ENCODE measurements around the gene MIF4GD.
A peak's percentile ranks its signal among the peaks of the same experiment; 100 is the strongest.
"Not testable (repeated sequence)": the region's sequence is repeated elsewhere in the genome, so short reads cannot be mapped to it uniquely, and the experiment has no call there.

The MIF4GD gene

GRCh38 chr17:75300280-75300679, 29.2 kb upstream of the MIF4GD start:
- H3K36me3 ChIP-seq (ENCODE audit: control insufficient read depth in 4 of 4, insufficient read depth in 4 of 4, low read length in 3 of 4), result no peaks in the 10 kb centered on the region
- H3K9me3 ChIP-seq (ENCODE audit: control extremely low read depth in 1 of 5, control insufficient read depth in 4 of 5, insufficient read depth in 2 of 5, low read depth in 1 of 5, low read length in 4 of 5), result no peaks in the 10 kb centered on the region
- H3K4me3 ChIP-seq (ENCODE audit: control insufficient read depth in 1 of 7, extremely low read depth in 1 of 7, insufficient read depth in 4 of 7, low read depth in 2 of 7, low read length in 6 of 7), result no peak overlapping the region
- H3K4me1 ChIP-seq (ENCODE audit: control extremely low read depth in 1 of 4, control insufficient read depth in 4 of 4, insufficient read depth in 4 of 4, low read length in 3 of 4), result peaks cover 13 to 38% (median 20%) of the 10 kb centered on the region in 4 experiments
- ChIA-PET CTCF (no interaction called here), POLR2A (interaction anchor here (0.7 kb wide), 1 partner anchor 10 kb away, joined by 5 read pairs; no protein-coding TSS in a partner anchor)
- no peaks in the 10 kb centered on the region for H3K27me3 ChIP-seq (replicated peaks in 2 of 5; ENCODE audit: control insufficient read depth in 4 of 5, insufficient read depth in 5 of 5, low read length in 4 of 5)
- DNase-seq, result no peak
- no peak overlapping the region for H3K27ac ChIP-seq (ENCODE audit: insufficient read depth in 1 of 2, low read depth in 1 of 2, low read length in 2 of 2, poor library complexity in 1 of 2, severe bottlenecking in 2 of 2)
- WGBS (ENCODE audit: insufficient coverage), result 100% methylated on average over 1 of the region's 7 CpGs

GRCh38 chr17:75295201-75296158, 24.4 kb upstream of the MIF4GD start:
- Histone ChIP-seq H3K9me3 (ENCODE audit: control extremely low read depth in 1 of 5, control insufficient read depth in 4 of 5, insufficient read depth in 2 of 5, low read depth in 1 of 5, low read length in 4 of 5) (no peaks in the 10 kb centered on the region), H3K27me3 (replicated peaks in 2 of 5; ENCODE audit: control insufficient read depth in 4 of 5, insufficient read depth in 5 of 5, low read length in 4 of 5) (no peaks in the 10 kb centered on the region), H3K36me3 (ENCODE audit: control insufficient read depth in 4 of 4, insufficient read depth in 4 of 4, low read length in 3 of 4) (no peaks in the 10 kb centered on the region), H3K4me3 (ENCODE audit: control insufficient read depth in 1 of 7, extremely low read depth in 1 of 7, insufficient read depth in 4 of 7, low read depth in 2 of 7, low read length in 6 of 7) (peak overlapping the region in 3 of 7 experiments; percentile 9 to 40 (median 25)), H3K4me1 (ENCODE audit: control extremely low read depth in 1 of 4, control insufficient read depth in 4 of 4, insufficient read depth in 4 of 4, low read length in 3 of 4) (peaks cover 14 to 44% (median 25%) of the 10 kb centered on the region in 4 experiments), H3K27ac (ENCODE audit: insufficient read depth in 1 of 2, low read depth in 1 of 2, low read length in 2 of 2, poor library complexity in 1 of 2, severe bottlenecking in 2 of 2) (peak overlapping the region; percentile 46 to 66)
- ChIA-PET POLR2A (no interaction called here), CTCF (interaction anchor here (0.7 to 3.0 kb wide), 3 partner anchors 11 to 116 kb away, joined by 3 to 17 read pairs (median 10); no protein-coding TSS in a partner anchor)
- WGBS (ENCODE audit: insufficient coverage), result 96% methylated on average over 4 of the region's 8 CpGs
- peak in 2 of 3 donors; percentile 70 to 72 for DNase-seq

- WGBS (ENCODE audit: insufficient coverage), result 97% methylated on average over 11 of the region's 16 CpGs
- H3K36me3 ChIP-seq (ENCODE audit: control insufficient read depth in 4 of 4, insufficient read depth in 4 of 4, low read length in 3 of 4); H3K9me3 ChIP-seq (ENCODE audit: control extremely low read depth in 1 of 5, control insufficient read depth in 4 of 5, insufficient read depth in 2 of 5, low read depth in 1 of 5, low read length in 4 of 5); H3K27me3 ChIP-seq (replicated peaks in 2 of 5; ENCODE audit: control insufficient read depth in 4 of 5, insufficient read depth in 5 of 5, low read length in 4 of 5); H3K27ac ChIP-seq (ENCODE audit: insufficient read depth in 1 of 2, low read depth in 1 of 2, low read length in 2 of 2, poor library complexity in 1 of 2, severe bottlenecking in 2 of 2); DNase-seq; H3K4me3 ChIP-seq (ENCODE audit: control insufficient read depth in 1 of 7, extremely low read depth in 1 of 7, insufficient read depth in 4 of 7, low read depth in 2 of 7, low read length in 6 of 7): not testable (repeated sequence)
- ChIA-PET POLR2A (interaction anchor here (0.8 kb wide), 1 partner anchor 31 kb away, joined by 3 read pairs; the partner anchor contains the start of genes GGA3 and MRPS7), CTCF (interaction anchor here (0.6 to 4.2 kb wide), 5 partner anchors 15 to 210 kb away, joined by 3 to 34 read pairs (median 4); no protein-coding TSS in a partner anchor)
- H3K4me1 ChIP-seq (ENCODE audit: control extremely low read depth in 1 of 4, control insufficient read depth in 4 of 4, insufficient read depth in 4 of 4, low read length in 3 of 4), result peaks cover 23 to 52% (median 35%) of the 10 kb centered on the region in 4 experiments
Observed at GRCh38 chr17:75292810-75293448, 21.9 kb upstream of the MIF4GD start.

- H3K36me3 ChIP-seq (ENCODE audit: control insufficient read depth in 4 of 4, insufficient read depth in 4 of 4, low read length in 3 of 4), result peaks cover 5 to 25% (median 13%) of the 10 kb centered on the region in 4 experiments
- 0% methylated on average over 7 of the region's 26 CpGs for WGBS (ENCODE audit: insufficient coverage)
- CTCF ChIA-PET, result interaction anchor here (0.9 to 4.2 kb wide), 16 partner anchors 18 to 198 kb away, joined by 3 to 34 read pairs (median 5); partner anchors contain the start of genes GRB2 and MIF4GD
Observed at GRCh38 chr17:75289832-75290337, 18.9 kb upstream of the MIF4GD start.

GRCh38 chr17:75289115-75289831, 18.2 kb upstream of the MIF4GD start, which contains the start of gene SLC25A19:
TSS of gene SLC25A19 (minus strand) at chr17:75289433. CDS start at chr17:75286764, 2,669 bp downstream.
- no peaks in the 10 kb centered on the region for H3K27me3 ChIP-seq (replicated peaks in 2 of 5; ENCODE audit: control insufficient read depth in 4 of 5, insufficient read depth in 5 of 5, low read length in 4 of 5)
- peak within 1 kb of the TSS; percentile 80 to 98 (median 94) for H3K4me3 ChIP-seq (ENCODE audit: control insufficient read depth in 1 of 7, extremely low read depth in 1 of 7, insufficient read depth in 4 of 7, low read depth in 2 of 7, low read length in 6 of 7)
- ChIA-PET CTCF (interaction anchor here (0.7 to 4.2 kb wide), 21 partner anchors 18 to 460 kb away, joined by 3 to 34 read pairs (median 4); partner anchors contain the start of genes GRB2 and MIF4GD), POLR2A (interaction anchor here (0.9 to 1.9 kb wide), 6 partner anchors 11 to 98 kb away, joined by 3 to 13 read pairs (median 4); partner anchors contain the start of genes GGA3, MIF4GD and MRPS7)
- peak; percentile 99 to 100 (median 99) for DNase-seq
- H3K9me3 ChIP-seq (ENCODE audit: control extremely low read depth in 1 of 5, control insufficient read depth in 4 of 5, insufficient read depth in 2 of 5, low read depth in 1 of 5, low read length in 4 of 5), result no peaks in the 10 kb centered on the region
- H3K4me1 ChIP-seq (ENCODE audit: control extremely low read depth in 1 of 4, control insufficient read depth in 4 of 4, insufficient read depth in 4 of 4, low read length in 3 of 4), result peaks cover 8 to 34% (median 17%) of the 10 kb centered on the region in 4 experiments
- peak within 1 kb of the TSS; percentile 94 to 98 for H3K27ac ChIP-seq (ENCODE audit: insufficient read depth in 1 of 2, low read depth in 1 of 2, low read length in 2 of 2, poor library complexity in 1 of 2, severe bottlenecking in 2 of 2)
- WGBS (ENCODE audit: insufficient coverage), result 0% methylated on average over 64 of the region's 65 CpGs
- H3K36me3 ChIP-seq (ENCODE audit: control insufficient read depth in 4 of 4, insufficient read depth in 4 of 4, low read length in 3 of 4), result peaks cover 5 to 27% (median 15%) of the 10 kb centered on the region in 4 experiments

More at GRCh38 chr17:75289832-75290337, 18.9 kb upstream of the MIF4GD start:
- peak; percentile 85 to 94 (median 93) for DNase-seq
- H3K4me3 ChIP-seq (ENCODE audit: control insufficient read depth in 1 of 7, extremely low read depth in 1 of 7, insufficient read depth in 4 of 7, low read depth in 2 of 7, low read length in 6 of 7), result peak overlapping the region; percentile 80 to 98 (median 94)
- POLR2A ChIA-PET, result interaction anchor here (0.9 to 1.9 kb wide), 5 partner anchors 11 to 98 kb away, joined by 3 to 13 read pairs (median 5); partner anchors contain the start of genes GGA3, MIF4GD and MRPS7
- peaks cover 8 to 34% (median 17%) of the 10 kb centered on the region in 4 experiments for H3K4me1 ChIP-seq (ENCODE audit: control extremely low read depth in 1 of 4, control insufficient read depth in 4 of 4, insufficient read depth in 4 of 4, low read length in 3 of 4)
- no peaks in the 10 kb centered on the region for H3K27me3 ChIP-seq (replicated peaks in 2 of 5; ENCODE audit: control insufficient read depth in 4 of 5, insufficient read depth in 5 of 5, low read length in 4 of 5)
- H3K9me3 ChIP-seq (ENCODE audit: control extremely low read depth in 1 of 5, control insufficient read depth in 4 of 5, insufficient read depth in 2 of 5, low read depth in 1 of 5, low read length in 4 of 5), result no peaks in the 10 kb centered on the region
- peak overlapping the region; percentile 94 to 98 for H3K27ac ChIP-seq (ENCODE audit: insufficient read depth in 1 of 2, low read depth in 1 of 2, low read length in 2 of 2, poor library complexity in 1 of 2, severe bottlenecking in 2 of 2)

GRCh38 chr17:75288770-75289114, 17.7 kb upstream of the MIF4GD start:
- Histone ChIP-seq H3K4me3 (ENCODE audit: control insufficient read depth in 1 of 7, extremely low read depth in 1 of 7, insufficient read depth in 4 of 7, low read depth in 2 of 7, low read length in 6 of 7) (peak overlapping the region; percentile 80 to 98 (median 94)), H3K27me3 (replicated peaks in 2 of 5; ENCODE audit: control insufficient read depth in 4 of 5, insufficient read depth in 5 of 5, low read length in 4 of 5) (no peaks in the 10 kb centered on the region), H3K9me3 (ENCODE audit: control extremely low read depth in 1 of 5, control insufficient read depth in 4 of 5, insufficient read depth in 2 of 5, low read depth in 1 of 5, low read length in 4 of 5) (no peaks in the 10 kb centered on the region), H3K36me3 (ENCODE audit: control insufficient read depth in 4 of 4, insufficient read depth in 4 of 4, low read length in 3 of 4) (peaks cover 5 to 27% (median 15%) of the 10 kb centered on the region in 4 experiments), H3K4me1 (ENCODE audit: control extremely low read depth in 1 of 4, control insufficient read depth in 4 of 4, insufficient read depth in 4 of 4, low read length in 3 of 4) (peaks cover 8 to 34% (median 17%) of the 10 kb centered on the region in 4 experiments), H3K27ac (ENCODE audit: insufficient read depth in 1 of 2, low read depth in 1 of 2, low read length in 2 of 2, poor library complexity in 1 of 2, severe bottlenecking in 2 of 2) (peak overlapping the region in 1 of 2 experiments; percentile 98)
- WGBS (ENCODE audit: insufficient coverage), result 0% methylated on average over 14 of the region's 14 CpGs
- ChIA-PET CTCF (interaction anchor here (0.7 to 4.2 kb wide), 19 partner anchors 17 to 460 kb away, joined by 3 to 34 read pairs (median 4); partner anchors contain the start of gene MIF4GD), POLR2A (interaction anchor here (0.9 to 1.9 kb wide), 4 partner anchors 18 to 28 kb away, joined by 3 to 13 read pairs (median 4); partner anchors contain the start of genes GGA3, MIF4GD and MRPS7)
- DNase-seq, result peak in 2 of 3 donors; percentile 47 to 54

Measured in common myeloid progenitor, CD34-positive (primary cell).